ENCODE measurements around the gene PSPC1.

PSPC1 gene

DNA sequence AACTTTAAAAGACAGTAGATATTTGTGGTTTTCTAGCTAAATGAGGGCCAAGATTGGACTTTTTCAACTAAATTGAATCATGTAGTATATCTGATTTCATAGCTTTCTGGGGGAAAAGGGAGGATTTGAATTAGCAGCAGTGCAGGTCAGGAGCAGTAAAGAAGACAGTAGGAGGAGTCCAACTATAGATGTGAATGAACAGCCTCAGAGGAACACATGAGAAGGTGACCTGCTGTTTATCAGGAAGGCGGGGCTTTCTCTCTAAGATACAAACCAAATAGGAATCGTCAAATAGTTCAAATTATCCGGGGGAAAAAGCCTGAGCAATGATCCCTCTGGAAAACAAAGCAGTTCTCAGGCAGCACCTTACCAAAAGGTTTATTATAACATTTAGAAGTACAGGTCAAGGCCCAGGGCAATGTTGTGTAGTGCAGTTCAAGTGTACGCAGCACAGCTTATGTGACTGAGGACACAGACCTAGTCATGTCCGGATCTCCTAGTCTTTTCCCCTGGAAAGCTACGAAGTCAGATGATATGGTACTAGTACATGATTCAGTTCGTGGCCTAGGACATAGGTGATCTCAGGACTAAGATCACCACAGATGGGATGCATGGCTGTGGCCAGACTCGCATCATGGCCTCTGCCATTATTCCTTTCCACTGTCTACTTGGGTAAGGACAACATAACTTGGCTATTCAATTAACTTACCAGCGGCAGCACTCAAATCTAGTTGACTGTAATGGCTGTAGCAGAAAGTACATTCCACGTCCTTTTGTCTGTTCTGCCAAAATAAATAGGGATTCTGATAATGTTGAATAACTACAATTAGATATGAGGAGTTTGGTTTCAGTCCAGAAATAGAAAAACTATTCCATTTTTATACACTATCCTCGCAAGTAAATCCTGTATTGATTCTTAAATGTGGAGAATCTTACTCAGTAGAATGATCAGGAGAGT lies 109.0 kb downstream of the PSPC1 start:
- DNase-seq: no peak

DNA sequence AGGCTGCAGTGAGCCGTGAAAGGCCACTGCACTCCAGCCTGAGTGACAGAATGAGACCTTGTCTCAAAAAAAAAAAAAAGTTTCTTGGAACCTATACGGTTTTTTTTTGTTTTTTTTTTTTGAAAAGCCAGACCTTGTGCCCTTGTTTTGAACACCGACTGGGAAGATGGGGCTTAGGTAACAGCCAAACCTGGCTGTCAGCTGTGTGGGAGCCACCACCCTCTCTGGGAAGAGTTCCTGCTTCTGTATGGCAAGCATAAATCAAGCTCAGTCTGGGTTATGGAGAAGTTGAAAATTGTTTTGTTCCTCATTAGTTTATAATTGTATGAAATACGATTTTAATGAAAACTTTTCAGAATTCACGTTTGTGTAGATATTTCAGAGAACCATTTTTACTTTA lies 109.8 kb downstream of the PSPC1 start:
- DNase-seq: no peak

DNA sequence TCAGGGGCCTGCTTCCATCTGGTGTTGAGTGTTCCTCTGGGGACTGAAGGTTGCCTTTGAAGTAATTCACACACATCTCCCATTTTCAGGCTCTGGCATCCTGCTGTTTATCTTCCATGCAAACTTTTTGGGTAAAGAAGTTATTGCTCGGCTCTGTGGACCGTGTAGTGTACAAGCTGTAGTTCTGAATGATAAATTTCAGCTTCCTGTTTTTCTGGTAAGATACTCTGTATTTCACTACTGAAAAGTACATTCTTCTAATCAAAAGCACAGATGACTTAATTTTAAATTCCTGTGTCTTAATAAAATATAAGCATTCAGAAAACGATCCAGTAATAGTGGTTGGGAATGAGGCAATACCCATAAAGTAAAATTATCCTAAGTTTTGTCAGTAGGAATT lies 112.6 kb downstream of the PSPC1 start:
- no peak for DNase-seq

DNA sequence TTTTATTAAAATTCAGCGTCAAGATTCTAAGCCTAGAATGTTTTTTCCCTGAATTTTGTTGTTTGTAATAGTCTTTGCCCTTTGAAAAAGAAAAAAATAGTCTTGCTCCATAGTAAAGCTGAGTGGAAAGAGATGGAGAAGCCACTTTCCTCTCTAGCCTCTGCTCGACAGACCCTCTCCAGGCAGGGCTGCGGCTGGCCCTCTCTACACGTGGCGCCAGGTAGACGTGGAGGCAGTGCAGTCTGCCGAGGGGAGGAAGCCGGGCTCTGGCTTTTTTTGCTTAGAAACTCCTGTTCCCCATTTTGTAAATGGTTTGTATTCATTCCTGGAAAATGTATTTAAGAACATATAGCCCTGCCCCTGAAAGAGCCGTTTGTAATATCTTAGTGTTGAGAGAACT lies 114.0 kb downstream of the PSPC1 start:
- DNase-seq: no peak

DNA sequence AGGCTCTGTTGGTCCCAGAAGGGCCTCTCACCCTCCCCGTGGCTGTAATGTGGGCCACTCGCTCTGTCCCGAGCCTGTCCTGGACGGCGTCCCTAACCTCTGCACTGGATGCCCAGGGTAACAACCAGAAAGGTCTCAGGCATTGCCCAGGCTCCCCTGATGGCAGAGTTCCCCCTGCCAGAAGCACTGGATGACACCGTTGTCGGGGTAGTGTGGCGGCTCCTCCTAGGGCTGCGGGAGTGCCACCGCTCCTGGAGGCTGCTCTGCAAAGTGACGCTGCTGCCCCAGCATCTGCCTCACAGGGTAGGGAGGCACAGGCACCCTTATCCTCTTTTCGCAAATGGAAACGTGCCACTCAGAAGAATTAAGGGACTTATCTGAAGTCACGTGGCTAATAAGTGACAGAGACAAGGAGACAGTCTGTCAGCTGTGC lies 117.3 kb downstream of the PSPC1 start:
- DNase-seq: peak in 7 of 51 donors; percentile 3 to 18 (median 10)

DNA sequence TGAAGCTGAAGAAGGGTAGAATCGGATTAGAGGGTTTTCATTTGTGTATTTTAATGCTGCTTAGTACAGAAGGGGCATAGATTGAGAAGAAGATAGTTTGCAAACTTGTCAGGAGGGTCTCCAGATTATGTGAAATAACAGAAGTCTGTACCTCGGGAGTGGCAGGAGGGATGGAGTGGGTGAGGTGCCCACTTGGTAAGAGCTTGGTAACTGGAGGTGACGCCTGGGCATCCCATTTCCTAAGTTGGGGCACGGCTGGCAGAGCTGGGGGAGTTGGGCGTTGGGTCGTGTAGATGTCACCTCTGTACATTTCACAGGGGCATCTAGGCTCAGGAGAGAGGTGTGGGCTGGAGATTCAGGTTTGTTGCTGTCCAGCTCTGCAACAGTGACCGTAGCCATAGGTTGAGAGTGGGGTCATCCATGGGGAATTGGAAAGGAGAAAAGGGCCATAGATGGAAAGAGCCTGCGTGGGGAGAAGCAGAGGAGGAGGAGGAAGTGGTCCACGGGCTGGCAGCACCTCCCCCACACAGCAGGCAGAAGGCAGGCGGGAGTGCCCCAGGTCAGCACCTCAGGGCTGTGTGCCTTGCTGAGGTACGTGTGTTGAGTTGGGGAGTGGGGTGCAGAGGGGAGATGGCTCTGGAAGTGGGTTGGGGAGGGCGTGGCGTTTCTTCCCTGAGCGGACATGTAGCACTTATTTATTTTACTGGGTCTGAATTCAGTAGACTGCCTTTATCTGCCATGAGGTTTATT lies 118.1 kb downstream of the PSPC1 start:
- DNase-seq: no peak

DNA sequence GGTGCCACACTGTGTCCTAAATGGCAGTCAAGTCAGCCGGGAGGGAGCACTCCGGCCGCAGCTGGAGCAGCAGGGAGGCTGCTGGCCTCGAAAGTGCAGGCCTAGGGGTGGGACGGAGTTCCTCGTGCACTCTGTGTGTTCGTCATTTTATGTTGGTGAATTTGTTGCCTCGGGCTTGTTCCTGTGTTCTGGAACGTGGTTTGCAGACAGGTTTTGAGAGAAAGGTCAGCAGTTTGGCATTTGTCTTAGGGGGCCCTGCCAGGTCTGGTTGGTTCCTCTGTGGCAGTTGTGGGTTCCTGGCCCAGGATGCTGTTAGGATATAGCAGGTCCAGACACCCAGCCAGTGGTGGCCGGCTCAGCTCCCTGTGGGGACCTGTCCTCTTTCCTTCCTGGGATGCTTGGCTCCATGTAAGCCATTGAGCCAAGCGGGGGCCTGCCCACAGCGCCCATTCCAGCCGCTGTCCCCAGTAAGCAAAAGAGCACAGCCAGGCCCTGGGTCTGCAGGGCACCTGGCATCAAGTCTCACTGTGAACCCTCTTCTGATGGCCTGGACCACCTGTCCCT lies 119.2 kb downstream of the PSPC1 start:
- no peak for DNase-seq

DNA sequence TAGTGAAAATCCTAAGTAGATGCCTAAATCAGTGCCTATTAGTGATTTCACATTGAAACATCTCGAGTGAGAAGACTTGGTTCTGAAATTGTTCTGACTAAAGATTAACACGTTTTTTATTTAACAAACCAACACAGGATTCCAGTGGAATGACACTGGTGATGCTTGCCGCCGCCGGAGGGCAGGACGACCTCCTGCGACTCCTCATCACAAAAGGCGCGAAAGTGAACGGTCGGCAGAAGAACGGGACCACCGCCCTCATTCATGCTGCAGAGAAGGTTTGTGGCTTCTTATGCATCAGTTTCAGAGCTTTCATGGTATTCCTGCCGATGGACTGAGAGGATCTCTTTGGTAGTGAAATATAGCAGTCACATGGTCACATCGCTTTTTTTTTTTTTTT lies 121.2 kb downstream of the PSPC1 start:
- DNase-seq: no peak

DNA sequence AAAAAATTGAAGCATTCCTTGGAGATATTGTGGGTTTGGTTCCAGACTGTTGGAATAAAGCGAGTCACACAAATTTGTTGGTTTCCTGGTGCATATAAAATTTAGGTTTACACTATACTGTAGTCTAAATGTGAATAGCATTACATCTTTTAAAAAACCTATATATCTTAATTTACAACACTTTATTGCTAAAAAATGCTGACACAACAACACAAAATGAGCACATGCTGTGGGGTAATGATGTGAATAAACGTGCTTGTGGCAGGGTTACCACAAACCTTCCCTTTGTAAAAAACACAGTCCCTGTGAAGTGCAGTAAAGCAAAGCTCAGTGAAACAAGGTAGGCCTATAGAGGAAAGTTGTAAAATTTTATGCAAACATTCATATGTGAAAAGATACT lies 121.6 kb downstream of the PSPC1 start:
- no peak for DNase-seq

DNA sequence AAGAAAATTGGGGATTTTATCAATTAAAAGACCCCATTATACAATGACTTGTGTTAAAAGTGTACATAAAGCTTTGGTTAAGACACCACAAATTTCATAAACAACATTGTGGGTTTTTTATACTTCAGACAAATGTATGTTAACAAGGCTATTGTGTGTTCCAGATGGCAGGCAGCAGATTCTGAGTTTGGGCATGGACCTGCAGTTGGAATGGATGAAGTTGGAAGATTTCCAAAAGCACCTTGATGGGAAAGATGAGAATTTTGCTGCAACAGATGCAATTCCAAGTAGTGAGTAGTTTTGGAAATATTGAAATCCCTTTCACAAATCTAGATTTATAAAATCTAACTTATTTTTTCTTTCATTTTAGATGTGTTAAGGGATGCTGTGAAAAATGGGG lies 123.9 kb downstream of the PSPC1 start:
- no peak for DNase-seq

DNA sequence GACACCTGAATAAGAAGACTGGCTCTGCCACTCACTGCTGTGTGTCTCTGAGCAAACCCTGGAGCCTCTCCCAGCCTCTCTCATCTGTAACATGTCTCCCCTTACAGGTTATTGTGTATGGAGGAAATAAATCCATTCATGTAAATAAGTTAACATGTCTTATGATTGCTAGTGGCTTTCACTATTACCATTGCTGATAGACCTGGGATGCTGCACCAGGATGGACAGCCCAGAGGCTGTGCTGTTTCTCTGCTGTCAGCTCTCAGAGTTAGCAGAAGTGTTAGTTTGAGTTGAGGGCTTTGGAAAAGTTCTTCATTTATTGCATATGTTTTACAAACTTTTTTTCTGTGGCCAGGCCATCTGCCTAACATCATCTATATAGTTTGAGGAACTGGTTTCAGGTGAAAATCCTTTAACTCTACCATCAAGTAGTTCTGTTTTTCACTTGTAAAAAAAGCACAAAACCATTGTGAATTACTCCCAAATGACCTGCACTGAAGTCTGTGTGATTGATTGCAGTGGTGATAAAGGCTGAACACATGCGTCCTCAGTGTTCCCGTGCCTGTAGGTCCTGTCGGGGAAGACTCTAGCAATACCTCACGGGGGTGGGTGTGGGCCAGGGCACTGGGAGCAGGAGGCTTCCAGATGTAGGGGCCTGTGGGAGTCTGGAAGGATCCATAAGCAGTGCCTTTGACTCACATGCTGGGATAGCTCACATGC lies 124.7 kb downstream of the PSPC1 start:
- DNase-seq: no peak

Measured in hypothalamus (tissue), 51 donors.